Heart left ventricle (tissue), 13 donors: Measurements from ENCODE around the gene CAVIN3.

Source experiments
- POLR2A ChIP-seq, 2 donors: fragments of 450-650 bp; IDR thresholded peaks; one replicate each; pipeline ENCODE4 v1.6.1; 2017; ENCODE audit warnings: antibody characterized with exemption in 2 of 2, mild to moderate bottlenecking in 2 of 2, moderate library complexity in 2 of 2
- TF ChIP-seq, protein P1 (sequence below), 12 donors: fragments of 200-600 bp; sonication (generic) in 4 of 12; IDR thresholded peaks; one replicate each; pipeline versions ENCODE4 v1.5.0 to v1.8.0; 2018 to 2022; ENCODE audit warnings: antibody characterized with exemption in 12 of 12, mild to moderate bottlenecking in 5 of 12
- donor health status: ischemic (EF 13 %, LVEDD 7.1; RV severe dilation, severe dysfunction).
- donor health status: DM: no; HTN: yes; CAD: no.
- donor health status: DM: no; HTN: no; CAD: no.
- donor health status: ischemic (EF 25% LVEDD 6.9; RV normal size, moderate dysfunction).
- donor health status: ischemic (EF 25% LVEDD 5.7; RV mildly dilated, moderate dysfunction).
- donor health status: ischemic (EF 35%, LVEDD 5.7; RV mildly dilated, moderate dysfunction).
- donor health status: nonischemic (EF 11% LVEDD 7.7; RV severe dilation, severe dysfunction).
- donor health status: DM: yes; HTN: yes; CAD: no.
- donor health status: PGD.
- donor health status: ischemic (EF 29% LVEDD 5.4; RV normal size, mild dysfunction).
- donor health status: nonischemic (EF 23%, LVEDD 6.1; RV moderate dilation, normal function).

DNA sequence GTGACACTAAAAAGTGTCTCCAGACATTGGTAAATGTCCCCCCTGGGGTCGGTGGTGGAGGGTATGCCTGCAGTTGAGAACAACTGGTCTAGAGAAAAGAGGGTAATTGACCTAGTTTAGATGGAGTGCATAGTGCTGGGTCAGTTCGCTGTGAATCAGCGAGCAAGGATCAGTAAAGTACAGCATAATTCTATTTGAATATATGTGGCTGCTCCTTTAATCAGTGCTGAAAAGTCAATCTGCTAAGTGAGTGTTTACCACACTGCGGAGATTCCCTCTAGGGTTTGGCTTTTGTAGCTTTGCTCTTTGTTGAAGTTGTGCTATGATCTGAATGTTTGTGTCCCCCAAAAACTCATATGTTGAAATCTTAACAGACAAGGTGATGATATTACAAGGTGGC, 15.0 kb downstream of the CAVIN3 start:
- no peak for TF ChIP-seq POLR2A (IDR thresholded peaks at IDR 0.05)
- TF ChIP-seq, protein P1, sequence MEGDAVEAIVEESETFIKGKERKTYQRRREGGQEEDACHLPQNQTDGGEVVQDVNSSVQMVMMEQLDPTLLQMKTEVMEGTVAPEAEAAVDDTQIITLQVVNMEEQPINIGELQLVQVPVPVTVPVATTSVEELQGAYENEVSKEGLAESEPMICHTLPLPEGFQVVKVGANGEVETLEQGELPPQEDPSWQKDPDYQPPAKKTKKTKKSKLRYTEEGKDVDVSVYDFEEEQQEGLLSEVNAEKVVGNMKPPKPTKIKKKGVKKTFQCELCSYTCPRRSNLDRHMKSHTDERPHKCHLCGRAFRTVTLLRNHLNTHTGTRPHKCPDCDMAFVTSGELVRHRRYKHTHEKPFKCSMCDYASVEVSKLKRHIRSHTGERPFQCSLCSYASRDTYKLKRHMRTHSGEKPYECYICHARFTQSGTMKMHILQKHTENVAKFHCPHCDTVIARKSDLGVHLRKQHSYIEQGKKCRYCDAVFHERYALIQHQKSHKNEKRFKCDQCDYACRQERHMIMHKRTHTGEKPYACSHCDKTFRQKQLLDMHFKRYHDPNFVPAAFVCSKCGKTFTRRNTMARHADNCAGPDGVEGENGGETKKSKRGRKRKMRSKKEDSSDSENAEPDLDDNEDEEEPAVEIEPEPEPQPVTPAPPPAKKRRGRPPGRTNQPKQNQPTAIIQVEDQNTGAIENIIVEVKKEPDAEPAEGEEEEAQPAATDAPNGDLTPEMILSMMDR (IDR thresholded peaks at IDR 0.05) = no peak
